Measurements from ENCODE around the gene OXSR1.

- TF ChIP-seq, protein P1, sequence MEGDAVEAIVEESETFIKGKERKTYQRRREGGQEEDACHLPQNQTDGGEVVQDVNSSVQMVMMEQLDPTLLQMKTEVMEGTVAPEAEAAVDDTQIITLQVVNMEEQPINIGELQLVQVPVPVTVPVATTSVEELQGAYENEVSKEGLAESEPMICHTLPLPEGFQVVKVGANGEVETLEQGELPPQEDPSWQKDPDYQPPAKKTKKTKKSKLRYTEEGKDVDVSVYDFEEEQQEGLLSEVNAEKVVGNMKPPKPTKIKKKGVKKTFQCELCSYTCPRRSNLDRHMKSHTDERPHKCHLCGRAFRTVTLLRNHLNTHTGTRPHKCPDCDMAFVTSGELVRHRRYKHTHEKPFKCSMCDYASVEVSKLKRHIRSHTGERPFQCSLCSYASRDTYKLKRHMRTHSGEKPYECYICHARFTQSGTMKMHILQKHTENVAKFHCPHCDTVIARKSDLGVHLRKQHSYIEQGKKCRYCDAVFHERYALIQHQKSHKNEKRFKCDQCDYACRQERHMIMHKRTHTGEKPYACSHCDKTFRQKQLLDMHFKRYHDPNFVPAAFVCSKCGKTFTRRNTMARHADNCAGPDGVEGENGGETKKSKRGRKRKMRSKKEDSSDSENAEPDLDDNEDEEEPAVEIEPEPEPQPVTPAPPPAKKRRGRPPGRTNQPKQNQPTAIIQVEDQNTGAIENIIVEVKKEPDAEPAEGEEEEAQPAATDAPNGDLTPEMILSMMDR (IDR thresholded peaks at IDR 0.05) = no peak
- TF ChIP-seq POLR2A (IDR thresholded peaks at IDR 0.05) = no peak
Observed at GRCh38 chr3:38274864-38275649, 109.7 kb downstream of the OXSR1 start.

All from body of pancreas (tissue), 4 donors.